CD4-positive, alpha-beta T cell (primary cell): Measurements from ENCODE around the gene LTBP4. TPM values are rescaled to one million over a fixed set of nuclear protein-coding genes. Genes with fewer than 3 reads are reported as not detected.

Source experiments
- ATAC-seq: fragments of 200-7000 bp; cut with Tn5 transposase; one replicate; pipeline ENCODE4 v1.10.0; 2022; ENCODE audit warnings: mild to moderate bottlenecking; ENCODE audit not compliant: poor library complexity
- CTCF ChIA-PET: fragments of 350-600 bp; sonication (Branson Sonifier 250); formaldehyde crosslinking; loops from one replicate; lab custom pipeline; 2021; ENCODE audit warnings: antibody characterized with exemption, inconsistent platforms; lab: Charles Lee
- POLR2A ChIA-PET: fragments of 350-600 bp; sonication (Branson Sonifier 250); formaldehyde crosslinking; loops from one replicate; lab custom pipeline; 2021; ENCODE audit warnings: antibody characterized with exemption, inconsistent platforms; lab: Charles Lee
- DNase-seq, 14 experiments: peaks; one replicate each; pipeline ENCODE4 v3.0.0-alpha.2; 2013 to 2020; ENCODE audit warnings: mixed read lengths in 2 of 14
- H3K27ac ChIP-seq, 2 donors: one replicate each; pipeline versions ENCODE4 v1.5.1 to v1.7.0; 2013; ENCODE audit warnings: low read length in 2 of 2, low read depth in 1 of 2, mild to moderate bottlenecking in 1 of 2
- H3K27me3 ChIP-seq, 2 experiments: 1 replicate in 1 of 2; 2 replicates in 1 of 2; pipeline versions ENCODE4 v1.6.1 to v1.7.0; 2013; ENCODE audit warnings: low read length in 2 of 2, control low read depth in 1 of 2, mild to moderate bottlenecking in 1 of 2, moderate library complexity in 1 of 2; ENCODE audit not compliant: insufficient read depth in 2 of 2, control insufficient read depth in 1 of 2
- H3K36me3 ChIP-seq: one replicate; pipeline ENCODE4 v1.6.1; 2013; ENCODE audit warnings: low read length, control low read depth; ENCODE audit not compliant: insufficient read depth
- H3K4me1 ChIP-seq: one replicate; pipeline ENCODE4 v1.6.1; 2013; ENCODE audit warnings: low read length, control low read depth; ENCODE audit not compliant: insufficient read depth
- H3K4me3 ChIP-seq: one replicate; pipeline ENCODE4 v1.5.1; 2013; ENCODE audit warnings: mild to moderate bottlenecking, low read length, moderate library complexity
- H3K9me3 ChIP-seq, 2 experiments: 1 replicate in 1 of 2; 2 replicates in 1 of 2; pipeline versions ENCODE4 v1.6.1 to v1.7.0; 2013; ENCODE audit warnings: low read length in 2 of 2, mild to moderate bottlenecking in 2 of 2, control low read depth in 1 of 2, moderate library complexity in 1 of 2; ENCODE audit not compliant: control insufficient read depth in 1 of 2, insufficient read depth in 1 of 2
- H3K27ac Mint-ChIP-seq: one replicate; pipeline ENCODE4 v1.8.0; 2020; ENCODE audit warnings: mixed read lengths
- H3K27me3 Mint-ChIP-seq: one replicate; pipeline ENCODE4 v1.8.0; 2021; ENCODE audit warnings: mixed read lengths
- H3K36me3 Mint-ChIP-seq: one replicate; pipeline ENCODE4 v1.8.0; 2021; ENCODE audit warnings: low read depth, mixed read lengths
- H3K4me1 Mint-ChIP-seq: one replicate; pipeline ENCODE4 v1.8.0; 2021; ENCODE audit warnings: low read depth, mixed read lengths
- H3K4me3 Mint-ChIP-seq: one replicate; pipeline ENCODE4 v1.8.0; 2020; ENCODE audit warnings: mild to moderate bottlenecking, mixed read lengths
- H3K9me3 Mint-ChIP-seq: one replicate; pipeline ENCODE4 v1.8.0; 2020; ENCODE audit warnings: mixed read lengths
- intact Hi-C, 2 experiments: fragments of 100-400 bp; cut with DNase I in 1 of 2; cut with micrococcal nuclease in 1 of 2; formaldehyde crosslinking; loops; one replicate each; pipeline versions ENCODE4 v1.15.1 to v1.9.0; 2023 to 2025; cut with DNase I, micrococcal nuclease
- total RNA-seq, 174 experiments: library from RNA in 2 of 174; stranded (reverse) in 2 of 174; gene quantifications; one replicate each; pipeline ENCODE4 v1.2.3 and lab custom pipeline; 2021 to 2026
- TF ChIP-seq, protein P1 (sequence below): fragments of 200-600 bp; IDR thresholded peaks from one replicate; pipeline ENCODE4 v1.8.0; 2022; ENCODE audit warnings: antibody characterized with exemption, mild to moderate bottlenecking

The LTBP4 gene
- total RNA-seq, 2 experiments from 2014 or later, result 116 to 134 TPM

DNA sequence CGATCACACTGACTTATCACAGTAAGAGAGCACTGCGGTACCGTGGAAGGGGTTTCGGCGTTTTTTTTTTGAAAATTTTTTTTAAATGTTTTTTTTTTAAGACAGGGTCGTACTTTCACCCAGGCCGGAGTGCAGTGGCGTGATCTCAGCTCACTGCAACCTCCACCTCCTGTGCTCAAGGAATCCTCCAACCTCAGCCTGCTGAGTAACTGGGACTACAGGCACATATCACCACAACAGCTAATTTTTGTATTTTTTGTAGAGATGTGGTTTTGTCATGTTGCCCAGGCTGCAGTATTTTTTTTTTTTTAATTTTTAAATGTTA, 19.0 kb downstream of the LTBP4 start:
- no peak for ATAC-seq
- H3K27ac Mint-ChIP-seq, result no peak overlapping the region
- H3K9me3 Mint-ChIP-seq, result no peaks in the 10 kb centered on the region
- peaks cover 66% of the 10 kb centered on the region for H3K36me3 Mint-ChIP-seq
- intact Hi-C loops, result no loop called here
- H3K4me1 Mint-ChIP-seq, result peaks cover 9% of the 10 kb centered on the region
- CTCF ChIA-PET, result interaction anchor here (1.9 to 2.1 kb wide), 2 partner anchors 14 to 15 kb away, joined by 8 to 9 read pairs; no protein-coding TSS in a partner anchor
- Histone ChIP-seq H3K36me3 (peaks cover 40% of the 10 kb centered on the region), H3K4me3 (no peak overlapping the region), H3K27me3 (no peaks in the 10 kb centered on the region), H3K27ac (no peak overlapping the region), H3K4me1 (peaks cover 10% of the 10 kb centered on the region), H3K9me3 (no peaks in the 10 kb centered on the region)
- DNase-seq, result no peak
- POLR2A ChIA-PET, result interaction anchor here (2.0 kb wide), 1 partner anchor 10 kb away, joined by 6 read pairs; no protein-coding TSS in a partner anchor
- no peak overlapping the region for H3K4me3 Mint-ChIP-seq
- H3K27me3 Mint-ChIP-seq, result no peaks in the 10 kb centered on the region
- TF ChIP-seq, protein P1, sequence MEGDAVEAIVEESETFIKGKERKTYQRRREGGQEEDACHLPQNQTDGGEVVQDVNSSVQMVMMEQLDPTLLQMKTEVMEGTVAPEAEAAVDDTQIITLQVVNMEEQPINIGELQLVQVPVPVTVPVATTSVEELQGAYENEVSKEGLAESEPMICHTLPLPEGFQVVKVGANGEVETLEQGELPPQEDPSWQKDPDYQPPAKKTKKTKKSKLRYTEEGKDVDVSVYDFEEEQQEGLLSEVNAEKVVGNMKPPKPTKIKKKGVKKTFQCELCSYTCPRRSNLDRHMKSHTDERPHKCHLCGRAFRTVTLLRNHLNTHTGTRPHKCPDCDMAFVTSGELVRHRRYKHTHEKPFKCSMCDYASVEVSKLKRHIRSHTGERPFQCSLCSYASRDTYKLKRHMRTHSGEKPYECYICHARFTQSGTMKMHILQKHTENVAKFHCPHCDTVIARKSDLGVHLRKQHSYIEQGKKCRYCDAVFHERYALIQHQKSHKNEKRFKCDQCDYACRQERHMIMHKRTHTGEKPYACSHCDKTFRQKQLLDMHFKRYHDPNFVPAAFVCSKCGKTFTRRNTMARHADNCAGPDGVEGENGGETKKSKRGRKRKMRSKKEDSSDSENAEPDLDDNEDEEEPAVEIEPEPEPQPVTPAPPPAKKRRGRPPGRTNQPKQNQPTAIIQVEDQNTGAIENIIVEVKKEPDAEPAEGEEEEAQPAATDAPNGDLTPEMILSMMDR, result no peak

DNA sequence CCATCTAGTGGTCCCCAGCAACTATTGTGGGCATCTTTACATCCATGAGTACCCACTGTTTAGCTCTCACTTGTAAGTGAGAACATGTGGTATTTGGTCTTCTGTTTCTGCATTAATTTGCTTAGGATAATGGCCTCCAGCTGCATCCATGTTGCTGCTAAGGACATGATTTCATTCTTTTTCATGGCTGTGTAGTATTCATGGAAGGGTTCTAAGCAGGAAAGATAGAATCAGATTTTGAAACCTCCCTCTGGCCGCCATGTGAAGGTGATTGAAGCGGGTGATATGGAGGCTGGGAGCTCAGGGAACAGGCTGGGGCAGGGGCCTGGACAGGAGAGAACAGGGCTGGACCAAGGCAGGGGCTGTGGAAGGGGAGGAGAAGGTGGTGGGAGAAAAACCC, 20.1 kb downstream of the LTBP4 start:
- CTCF ChIA-PET, result interaction anchor here (1.0 to 1.9 kb wide), 2 partner anchors 13 to 18 kb away, joined by 3 to 8 read pairs; no protein-coding TSS in a partner anchor
- DNase-seq, result no peak

DNA sequence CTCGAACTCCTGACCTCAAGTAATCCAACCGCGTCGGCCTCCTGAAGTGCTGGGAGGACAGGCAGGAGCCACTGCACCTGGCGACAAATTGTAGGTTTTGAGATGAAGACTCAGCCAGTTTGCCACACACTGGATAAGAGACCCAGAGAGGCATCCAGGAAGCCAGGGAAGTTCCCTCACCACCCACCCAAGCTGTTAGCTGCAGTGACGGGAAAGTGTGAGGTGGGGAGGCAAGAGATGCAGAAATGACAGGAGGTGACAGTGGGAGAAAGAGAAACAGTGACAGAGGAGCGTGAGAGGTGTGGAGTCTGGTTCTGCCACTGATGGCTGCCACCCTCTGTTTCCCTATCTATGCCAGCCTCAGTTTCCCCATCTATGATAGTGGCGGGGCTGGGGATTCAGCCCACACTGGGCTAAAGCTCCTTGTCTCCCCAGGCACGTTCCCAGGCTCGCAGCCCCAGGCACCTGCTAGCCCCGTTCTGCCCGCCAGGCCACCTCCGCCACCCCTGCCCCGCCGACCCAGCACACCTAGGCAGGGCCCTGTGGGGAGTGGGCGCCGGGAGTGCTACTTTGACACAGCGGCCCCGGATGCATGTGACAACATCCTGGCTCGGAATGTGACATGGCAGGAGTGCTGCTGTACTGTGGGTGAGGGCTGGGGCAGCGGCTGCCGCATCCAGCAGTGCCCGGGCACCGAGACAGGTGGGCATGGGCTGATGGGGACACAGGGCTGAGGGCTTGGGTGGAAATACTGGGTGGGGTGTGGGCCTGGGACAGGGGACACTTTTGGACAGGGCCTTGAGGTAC, 21.0 kb downstream of the LTBP4 start:
- DNase-seq, result no peak
- Histone ChIP-seq H3K9me3 (no peaks in the 10 kb centered on the region), H3K27me3 (no peaks in the 10 kb centered on the region), H3K4me3 (no peak overlapping the region), H3K27ac (no peak overlapping the region), H3K4me1 (no peaks in the 10 kb centered on the region), H3K36me3 (peaks cover 52% of the 10 kb centered on the region)
- no peak overlapping the region for H3K4me3 Mint-ChIP-seq
- H3K27ac Mint-ChIP-seq, result no peak overlapping the region
- no peaks in the 10 kb centered on the region for H3K27me3 Mint-ChIP-seq
- CTCF ChIA-PET, result interaction anchor here (1.0 to 1.9 kb wide), 2 partner anchors 13 to 19 kb away, joined by 3 to 8 read pairs; no protein-coding TSS in a partner anchor
- TF ChIP-seq, protein P1, result no peak
- no peaks in the 10 kb centered on the region for H3K9me3 Mint-ChIP-seq
- intact Hi-C loops, result no loop called here
- peaks cover 71% of the 10 kb centered on the region for H3K36me3 Mint-ChIP-seq
- POLR2A ChIA-PET, result interaction anchor here (2.0 kb wide), 1 partner anchor 12 kb away, joined by 6 read pairs; no protein-coding TSS in a partner anchor
- no peaks in the 10 kb centered on the region for H3K4me1 Mint-ChIP-seq
- ATAC-seq, result no peak

More for the DNA sequence above, 20.1 kb downstream of the LTBP4 start:
- Mint-ChIP-seq H3K36me3 (peaks cover 68% of the 10 kb centered on the region), H3K4me3 (no peak overlapping the region), H3K9me3 (no peaks in the 10 kb centered on the region), H3K27me3 (no peaks in the 10 kb centered on the region), H3K27ac (no peak overlapping the region), H3K4me1 (no peaks in the 10 kb centered on the region)
- POLR2A ChIA-PET, result interaction anchor here (0.6 to 2.0 kb wide), 3 partner anchors 11 to 279 kb away, joined by 3 to 6 read pairs (median 3); partner anchors contain the start of gene BLVRB
- intact Hi-C loops, result no loop called here
- TF ChIP-seq, protein P1, result no peak
- Histone ChIP-seq H3K36me3 (peaks cover 50% of the 10 kb centered on the region), H3K27ac (no peak overlapping the region), H3K4me3 (no peak overlapping the region), H3K9me3 (no peaks in the 10 kb centered on the region), H3K4me1 (no peaks in the 10 kb centered on the region), H3K27me3 (no peaks in the 10 kb centered on the region)
- no peak for ATAC-seq
